Right kidney (tissue), 1 donor: Measurements from ENCODE around the gene FOXP1.

Experiments
- DNase-seq: peaks from one replicate; pipeline ENCODE4 v3.0.0-alpha.2; 2016

FOXP1 gene

GRCh38 chr3:71587958-71588357 is 4.4 kb upstream of the FOXP1 start:
- no peak for DNase-seq

- DNase-seq, result no peak
Measured at GRCh38 chr3:71586810-71587242, 3.3 kb upstream of the FOXP1 start.

GRCh38 chr3:71585887-71586809 is 2.6 kb upstream of the FOXP1 start:
- DNase-seq, result no peak

- DNase-seq, result peak; percentile 43
Measured at GRCh38 chr3:71585131-71585530, 1.6 kb upstream of the FOXP1 start.

- peak; percentile 77 for DNase-seq
Measured at GRCh38 chr3:71584394-71585011, 975 bp upstream of the FOXP1 start.

GRCh38 chr3:71582612-71583565 is 639 bp downstream of the FOXP1 start:
- peak; percentile 73 for DNase-seq

- peak; percentile 89 for DNase-seq
Measured at GRCh38 chr3:71582036-71582611, 1.4 kb downstream of the FOXP1 start.

- peak; percentile 89 for DNase-seq
Measured at GRCh38 chr3:71581457-71582035, 2.0 kb downstream of the FOXP1 start.

- DNase-seq, result no peak
Measured at GRCh38 chr3:71580636-71581456, 2.7 kb downstream of the FOXP1 start.

GRCh38 chr3:71579935-71580406 is 3.6 kb downstream of the FOXP1 start:
- DNase-seq, result peak; percentile 41

- no peak for DNase-seq
Measured at GRCh38 chr3:71579326-71579934, 4.1 kb downstream of the FOXP1 start.

- DNase-seq, result no peak
Measured at GRCh38 chr3:71578054-71578751, 5.3 kb downstream of the FOXP1 start.

- no peak for DNase-seq
Measured at GRCh38 chr3:71577011-71577410, 6.5 kb downstream of the FOXP1 start.

GRCh38 chr3:71575433-71575832 is 8.1 kb downstream of the FOXP1 start:
- DNase-seq, result no peak

GRCh38 chr3:71573181-71573580 is 10.3 kb downstream of the FOXP1 start:
- no peak for DNase-seq

- DNase-seq, result no peak
Measured at GRCh38 chr3:71570546-71570945, 13.0 kb downstream of the FOXP1 start.

- no peak for DNase-seq
Measured at GRCh38 chr3:71568207-71568606, 15.3 kb downstream of the FOXP1 start.

GRCh38 chr3:71566776-71567175 is 16.8 kb downstream of the FOXP1 start:
- DNase-seq, result no peak

GRCh38 chr3:71565976-71566375 is 17.6 kb downstream of the FOXP1 start:
- DNase-seq, result no peak

- DNase-seq, result no peak
Measured at GRCh38 chr3:71565316-71565715, 18.2 kb downstream of the FOXP1 start.
